Femur (tissue), 1 donor: ENCODE data around the gene PSRC1.

Source experiments
- DNase-seq: peaks from one replicate; pipeline ENCODE4 v3.0.0-alpha.2; 2017

Gene PSRC1

GRCh38 chr1:109243221-109243620, 39.7 kb downstream of the PSRC1 start:
- peak; percentile 12 for DNase-seq

- peak; percentile 54 for DNase-seq
Observed at GRCh38 chr1:109242387-109242786, 40.6 kb downstream of the PSRC1 start.

GRCh38 chr1:109241841-109242345, 41.1 kb downstream of the PSRC1 start:
- peak; percentile 17 for DNase-seq

- DNase-seq = peak; percentile 16
Observed at GRCh38 chr1:109241344-109241743, 41.6 kb downstream of the PSRC1 start.

GRCh38 chr1:109240158-109241152, 42.5 kb downstream of the PSRC1 start:
- peak; percentile 83 for DNase-seq

- no peak for DNase-seq
Observed at GRCh38 chr1:109239409-109240068, 43.4 kb downstream of the PSRC1 start.

- DNase-seq = no peak
Observed at GRCh38 chr1:109239047-109239408, 43.9 kb downstream of the PSRC1 start.

- no peak for DNase-seq
Observed at GRCh38 chr1:109238382-109238781, 44.6 kb downstream of the PSRC1 start.

- DNase-seq = no peak
Observed at GRCh38 chr1:109237512-109237911, 45.4 kb downstream of the PSRC1 start.

- DNase-seq = no peak
Observed at GRCh38 chr1:109235137-109235536, 47.8 kb downstream of the PSRC1 start.

- no peak for DNase-seq
Observed at GRCh38 chr1:109231066-109231465, 51.9 kb downstream of the PSRC1 start.
